Testis (tissue), 2 donors: ENCODE results near the gene STX4.

Source experiments
- POLR2A ChIP-seq: fragments of 450-650 bp; IDR thresholded peaks from one replicate; pipeline ENCODE4 v1.6.1; 2017; ENCODE audit warnings: antibody characterized with exemption, mild to moderate bottlenecking, moderate library complexity
- TF ChIP-seq, protein P1 (sequence below), 3 experiments: fragments of 450-650 bp in 2 of 3; fragments of 200-600 bp in 1 of 3; sonication (generic) in 1 of 3; IDR thresholded peaks; one replicate each; pipeline ENCODE4 v1.5.1; 2016 to 2019; ENCODE audit warnings: antibody characterized with exemption in 3 of 3, mild to moderate bottlenecking in 2 of 3, moderate library complexity in 1 of 3

DNA sequence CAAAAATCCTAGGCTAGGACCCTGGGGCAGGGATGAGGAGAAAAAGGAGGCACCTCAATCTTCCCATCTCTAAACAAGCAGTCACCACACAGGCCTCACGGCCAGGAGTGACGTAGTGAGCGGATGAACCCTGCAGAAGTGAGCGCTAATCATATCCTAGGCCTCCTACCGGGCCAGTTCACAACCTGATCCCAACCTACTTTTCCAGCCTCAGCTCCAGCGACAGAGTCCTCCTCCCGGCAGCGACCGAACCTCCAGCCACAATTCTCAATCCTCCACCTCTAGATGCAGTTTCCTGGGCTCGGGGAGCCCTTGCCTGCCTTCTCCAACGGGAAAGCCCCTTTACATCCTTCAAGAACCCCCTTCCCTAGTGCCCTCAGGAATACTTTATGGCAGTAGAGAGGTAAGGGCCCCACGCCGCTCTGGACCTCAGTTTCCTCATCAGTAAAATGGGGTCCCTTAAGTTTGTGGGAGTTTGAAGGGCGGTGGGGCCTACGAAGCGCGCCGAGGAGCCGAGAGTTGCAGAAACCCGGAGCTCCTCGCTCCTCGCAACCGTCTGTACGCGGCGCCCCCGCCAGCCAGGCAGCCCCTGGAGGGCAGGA is 39.3 kb downstream of the STX4 start:
- TF ChIP-seq, protein P1, sequence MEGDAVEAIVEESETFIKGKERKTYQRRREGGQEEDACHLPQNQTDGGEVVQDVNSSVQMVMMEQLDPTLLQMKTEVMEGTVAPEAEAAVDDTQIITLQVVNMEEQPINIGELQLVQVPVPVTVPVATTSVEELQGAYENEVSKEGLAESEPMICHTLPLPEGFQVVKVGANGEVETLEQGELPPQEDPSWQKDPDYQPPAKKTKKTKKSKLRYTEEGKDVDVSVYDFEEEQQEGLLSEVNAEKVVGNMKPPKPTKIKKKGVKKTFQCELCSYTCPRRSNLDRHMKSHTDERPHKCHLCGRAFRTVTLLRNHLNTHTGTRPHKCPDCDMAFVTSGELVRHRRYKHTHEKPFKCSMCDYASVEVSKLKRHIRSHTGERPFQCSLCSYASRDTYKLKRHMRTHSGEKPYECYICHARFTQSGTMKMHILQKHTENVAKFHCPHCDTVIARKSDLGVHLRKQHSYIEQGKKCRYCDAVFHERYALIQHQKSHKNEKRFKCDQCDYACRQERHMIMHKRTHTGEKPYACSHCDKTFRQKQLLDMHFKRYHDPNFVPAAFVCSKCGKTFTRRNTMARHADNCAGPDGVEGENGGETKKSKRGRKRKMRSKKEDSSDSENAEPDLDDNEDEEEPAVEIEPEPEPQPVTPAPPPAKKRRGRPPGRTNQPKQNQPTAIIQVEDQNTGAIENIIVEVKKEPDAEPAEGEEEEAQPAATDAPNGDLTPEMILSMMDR (IDR thresholded peaks at IDR 0.05): no peak
- no peak for TF ChIP-seq POLR2A
